ENCODE results near the gene ZDHHC14. TPM values are rescaled to one million over a fixed set of nuclear protein-coding genes. Genes with fewer than 3 reads are reported as not detected.

ZDHHC14 gene
- total and polyA plus RNA-seq, 2 of the 8 experiments (the other 6 are each of a cell fraction or from before 2014, with no cell fraction given), result 2.9 to 5.3 TPM

DNA sequence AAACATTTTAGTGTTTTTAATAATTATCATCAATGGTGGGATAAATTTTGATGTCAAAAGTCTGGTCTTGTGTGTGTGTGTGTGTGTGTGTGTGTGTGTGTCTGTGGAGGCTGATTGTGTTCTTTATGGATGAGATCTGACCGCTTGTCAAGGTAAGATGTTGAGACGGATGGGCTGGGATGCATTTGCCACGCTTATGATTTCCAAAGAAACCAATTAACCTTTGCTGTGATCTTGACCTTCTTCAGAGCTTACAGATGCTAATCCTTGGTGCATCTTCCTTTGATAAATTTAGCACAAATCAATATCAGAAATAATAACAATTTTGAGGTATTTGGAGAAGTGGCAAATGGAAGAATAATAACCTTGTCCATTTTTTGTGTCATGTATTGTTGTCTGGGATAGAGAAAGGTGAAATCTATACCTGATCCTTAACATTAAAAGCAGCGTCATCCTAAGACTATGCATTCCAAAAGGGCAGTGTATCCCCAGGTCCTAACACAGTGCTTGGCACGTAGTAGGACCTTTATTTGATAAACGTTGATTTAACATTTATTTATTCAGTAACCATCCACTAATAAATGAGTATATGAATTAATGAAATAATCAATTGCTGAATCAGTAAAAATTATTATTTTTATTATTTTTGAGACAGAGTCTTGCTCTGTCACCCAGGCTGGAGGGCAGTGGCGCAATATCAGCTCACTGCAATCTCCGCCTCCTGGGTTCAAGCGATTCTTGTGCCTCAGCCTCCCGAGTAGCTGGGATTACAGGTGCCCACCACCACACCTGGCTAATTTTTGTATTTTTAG lies 70.1 kb downstream of the ZDHHC14 start:
- Histone ChIP-seq H3K56ac (replicated peaks; ENCODE audit: insufficient read length, low read depth, low read length) (no peak overlapping the region), H2AFZ (ENCODE audit: low read length) (no peak overlapping the region)
- WGBS, 2 experiments (ENCODE audit: extremely low coverage in 1 of 2, insufficient coverage in 1 of 2, insufficient read length in 1 of 2, insufficient replicate concordance in 2 of 2, low coverage in 1 of 2, low lambda C conversion rate in 2 of 2, missing lambda C conversion rate in 1 of 2), result 93% methylated on average over 10 of the region's 10 CpGs; no CpG with 5 or more reads in 1 of the 2 experiments

More for the DNA sequence above, 70.1 kb downstream of the ZDHHC14 start:
- ChIA-PET POLR2A (ENCODE audit: partially characterized antibody) (no interaction called here), CTCF (ENCODE audit: partially characterized antibody) (no interaction called here)
- no peak overlapping the region for H3K9ac ChIP-seq (replicated peaks in 1 of 4; ENCODE audit: extremely low read depth in 1 of 4, low read depth in 3 of 4, low read length in 3 of 4)
- no peak overlapping the region for H4K5ac ChIP-seq (ENCODE audit: insufficient read length, low read depth, low read length)
- H2BK5ac ChIP-seq (ENCODE audit: low read depth, low read length), result no peak overlapping the region
- H3K4me1 ChIP-seq (replicated peaks in 1 of 4; ENCODE audit: control insufficient read depth in 3 of 4, insufficient read depth in 4 of 4, low read length in 3 of 4), result peaks cover 0 to 4% (median under 1%) of the 10 kb centered on the region in 4 experiments; a peak in 3 of 7 replicates
- H3K23ac ChIP-seq (ENCODE audit: insufficient read length), result no peak overlapping the region
- no peak overlapping the region for H2BK12ac ChIP-seq (ENCODE audit: low read depth, low read length)
- H3K36me3 ChIP-seq (ENCODE audit: control insufficient read depth in 2 of 4, insufficient read depth in 4 of 4, low read length in 3 of 4), result no peaks in the 10 kb centered on the region
- no peak for TF ChIP-seq CBX5 (IDR thresholded peaks at IDR 0.05; ENCODE audit: low read depth, low read length)
- TF ChIP-seq, protein P1, sequence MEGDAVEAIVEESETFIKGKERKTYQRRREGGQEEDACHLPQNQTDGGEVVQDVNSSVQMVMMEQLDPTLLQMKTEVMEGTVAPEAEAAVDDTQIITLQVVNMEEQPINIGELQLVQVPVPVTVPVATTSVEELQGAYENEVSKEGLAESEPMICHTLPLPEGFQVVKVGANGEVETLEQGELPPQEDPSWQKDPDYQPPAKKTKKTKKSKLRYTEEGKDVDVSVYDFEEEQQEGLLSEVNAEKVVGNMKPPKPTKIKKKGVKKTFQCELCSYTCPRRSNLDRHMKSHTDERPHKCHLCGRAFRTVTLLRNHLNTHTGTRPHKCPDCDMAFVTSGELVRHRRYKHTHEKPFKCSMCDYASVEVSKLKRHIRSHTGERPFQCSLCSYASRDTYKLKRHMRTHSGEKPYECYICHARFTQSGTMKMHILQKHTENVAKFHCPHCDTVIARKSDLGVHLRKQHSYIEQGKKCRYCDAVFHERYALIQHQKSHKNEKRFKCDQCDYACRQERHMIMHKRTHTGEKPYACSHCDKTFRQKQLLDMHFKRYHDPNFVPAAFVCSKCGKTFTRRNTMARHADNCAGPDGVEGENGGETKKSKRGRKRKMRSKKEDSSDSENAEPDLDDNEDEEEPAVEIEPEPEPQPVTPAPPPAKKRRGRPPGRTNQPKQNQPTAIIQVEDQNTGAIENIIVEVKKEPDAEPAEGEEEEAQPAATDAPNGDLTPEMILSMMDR (IDR thresholded peaks at IDR 0.05; ENCODE audit: control extremely low read depth in 1 of 3, insufficient read depth in 1 of 3, low read depth in 1 of 3, low read length in 3 of 3), result no peak
- TF ChIP-seq FOSL1 (IDR thresholded peaks at IDR 0.05; ENCODE audit: insufficient read depth, low read depth, low read length), result no peak
- TF ChIP-seq NANOG (IDR thresholded peaks at IDR 0.05; ENCODE audit: insufficient read depth, low read depth, low read length, poor library complexity, severe bottlenecking), result no peak
- no peak for TF ChIP-seq POLR2AphosphoS5 (IDR thresholded peaks at IDR 0.05; ENCODE audit: low read depth, low read length)
- TF ChIP-seq SRF (IDR thresholded peaks at IDR 0.05; ENCODE audit: low read depth, low read length), result no peak
- TF ChIP-seq NRF1 (IDR thresholded peaks at IDR 0.05; ENCODE audit: low read depth, low read length), result no peak
- no peak for TF ChIP-seq KDM4A (IDR thresholded peaks at IDR 0.05; ENCODE audit: low read depth, low read length, severe bottlenecking)
- no peak for TF ChIP-seq YY1 (IDR thresholded peaks at IDR 0.05; ENCODE audit: low read depth, low read length)
- no peak for TF ChIP-seq SP2 (IDR thresholded peaks at IDR 0.05; ENCODE audit: low read length)
- FAIRE-seq, result no peak
- DNase-seq (ENCODE audit: low read depth in 1 of 2, low spot score in 2 of 2), result no peak
- no peaks in the 10 kb centered on the region for H3K27me3 ChIP-seq (replicated peaks in 1 of 4; ENCODE audit: control insufficient read depth in 3 of 4, extremely low read depth in 1 of 4, insufficient read depth in 3 of 4, low read length in 3 of 4)
- H3K18ac ChIP-seq (ENCODE audit: extremely low read depth, low read length), result no peak overlapping the region
- H3K9me3 ChIP-seq (ENCODE audit: insufficient read depth in 2 of 2, low read depth in 1 of 2, low read length in 1 of 2), result no peaks in the 10 kb centered on the region
- no peak overlapping the region for H2BK15ac ChIP-seq (ENCODE audit: low read length)
- H4K8ac ChIP-seq (ENCODE audit: extremely low read depth, insufficient read depth, low read length), result no peak overlapping the region
- H4K91ac ChIP-seq (replicated peaks; ENCODE audit: insufficient read length, low read length), result no peak overlapping the region
- H4K20me1 ChIP-seq (replicated peaks in 1 of 2; ENCODE audit: control insufficient read depth in 1 of 2, insufficient read depth in 2 of 2, low read length in 2 of 2), result no peaks in the 10 kb centered on the region
- no peaks in the 10 kb centered on the region for H3K79me2 ChIP-seq (ENCODE audit: control insufficient read depth in 1 of 2, insufficient read depth in 2 of 2, low read length in 2 of 2)
- no peak overlapping the region for H3K4me3 ChIP-seq (ENCODE audit: extremely low read depth in 1 of 4, insufficient read depth in 2 of 4, low read depth in 3 of 4, low read length in 4 of 4)
- H3K79me1 ChIP-seq (ENCODE audit: low read depth, low read length), result no peaks in the 10 kb centered on the region
- no peak overlapping the region for H2BK20ac ChIP-seq (ENCODE audit: low read length)
- H3K4ac ChIP-seq (replicated peaks; ENCODE audit: insufficient read length, low read depth, low read length), result no peak overlapping the region
- peaks cover 2% of the 10 kb centered on the region; the same call in 1 of the 2 replicates for H3K23me2 ChIP-seq (ENCODE audit: low read depth, low read length)
- H3K14ac ChIP-seq (ENCODE audit: insufficient read length), result no peak overlapping the region
- H3K27ac ChIP-seq (ENCODE audit: low read depth, low read length), result no peak overlapping the region
- no peak overlapping the region for H2AK5ac ChIP-seq (ENCODE audit: low read depth, low read length)
- H2BK120ac ChIP-seq (replicated peaks; ENCODE audit: low read depth, low read length), result no peak overlapping the region
- no peak overlapping the region for H3K4me2 ChIP-seq (ENCODE audit: insufficient read depth in 1 of 2, low read depth in 2 of 2, low read length in 2 of 2)
